Suppressor macrophage treated with lipopolysaccharide for 1 hour (primary cell): Measurements from ENCODE around the gene LRWD1.
"Not testable (repeated sequence)": the region's sequence is repeated elsewhere in the genome, so short reads cannot be mapped to it uniquely, and the experiment has no call there.

Experiments
- DNase-seq, 3 donors: peaks; one replicate each; pipeline ENCODE4 v3.0.0-alpha.2; 2020 to 2022

Gene LRWD1

DNA sequence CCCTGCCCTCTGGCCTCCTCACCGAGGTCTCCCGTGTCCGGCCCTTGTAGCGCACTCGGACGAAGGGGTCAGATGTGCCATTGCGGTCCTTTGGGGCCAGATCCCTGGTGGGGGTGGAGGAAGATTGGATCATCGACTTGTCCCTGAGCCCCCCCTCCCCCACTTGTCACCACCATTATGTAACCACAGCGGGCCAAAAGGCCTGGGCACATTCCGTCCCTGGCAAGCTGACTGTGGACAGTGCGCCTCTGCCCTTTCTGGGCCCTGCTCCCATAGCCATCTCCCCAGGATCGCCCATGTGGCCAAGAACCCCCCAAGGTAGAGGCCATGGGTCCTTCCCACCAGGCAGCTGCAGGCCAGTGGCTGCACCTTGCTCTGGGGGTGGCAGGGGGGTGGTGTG lies 38.4 kb downstream of the LRWD1 start:
- not testable (repeated sequence) for DNase-seq

- not testable (repeated sequence) for DNase-seq
Measured at GRCh38 chr7:102505298-102506185, 40.8 kb downstream of the LRWD1 start.

- DNase-seq = not testable (repeated sequence)
Measured at GRCh38 chr7:102507410-102508088, 42.8 kb downstream of the LRWD1 start.

- DNase-seq = not testable (repeated sequence)
Measured at GRCh38 chr7:102510575-102510974, 45.8 kb downstream of the LRWD1 start.

DNA sequence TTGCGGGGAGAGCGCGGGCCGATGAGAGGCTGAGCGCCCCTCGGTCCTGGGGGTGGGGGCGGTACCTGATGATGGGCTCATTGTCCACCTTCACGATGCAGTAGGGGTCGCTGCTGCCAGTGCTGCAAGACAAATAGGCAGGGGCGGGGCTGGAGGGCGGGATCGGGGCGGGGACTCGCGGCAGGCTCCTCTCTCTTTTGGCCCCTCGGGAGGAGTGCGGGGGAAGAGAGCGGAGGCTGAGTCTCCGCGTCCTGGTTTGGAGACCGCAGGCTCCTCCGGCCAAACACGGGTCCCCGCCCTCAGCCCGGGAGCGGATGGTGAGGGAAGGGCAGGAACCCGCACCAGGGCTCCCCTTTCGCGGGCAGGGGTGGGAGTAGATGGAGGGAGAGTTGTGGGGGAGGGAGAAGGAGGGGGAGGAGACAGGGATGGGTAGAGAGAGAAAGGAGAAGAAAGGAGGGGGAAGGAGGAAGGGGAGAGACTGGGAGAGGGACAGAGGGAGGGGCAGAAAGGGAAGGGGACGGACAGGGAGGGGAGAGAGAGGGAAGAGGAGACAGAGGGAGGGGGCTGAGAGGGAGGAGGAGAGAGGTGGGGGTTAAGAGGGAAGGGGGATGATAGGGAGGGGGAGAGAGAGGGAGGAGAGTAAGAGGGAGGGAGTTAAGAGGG lies 47.2 kb downstream of the LRWD1 start:
- not testable (repeated sequence) for DNase-seq

DNA sequence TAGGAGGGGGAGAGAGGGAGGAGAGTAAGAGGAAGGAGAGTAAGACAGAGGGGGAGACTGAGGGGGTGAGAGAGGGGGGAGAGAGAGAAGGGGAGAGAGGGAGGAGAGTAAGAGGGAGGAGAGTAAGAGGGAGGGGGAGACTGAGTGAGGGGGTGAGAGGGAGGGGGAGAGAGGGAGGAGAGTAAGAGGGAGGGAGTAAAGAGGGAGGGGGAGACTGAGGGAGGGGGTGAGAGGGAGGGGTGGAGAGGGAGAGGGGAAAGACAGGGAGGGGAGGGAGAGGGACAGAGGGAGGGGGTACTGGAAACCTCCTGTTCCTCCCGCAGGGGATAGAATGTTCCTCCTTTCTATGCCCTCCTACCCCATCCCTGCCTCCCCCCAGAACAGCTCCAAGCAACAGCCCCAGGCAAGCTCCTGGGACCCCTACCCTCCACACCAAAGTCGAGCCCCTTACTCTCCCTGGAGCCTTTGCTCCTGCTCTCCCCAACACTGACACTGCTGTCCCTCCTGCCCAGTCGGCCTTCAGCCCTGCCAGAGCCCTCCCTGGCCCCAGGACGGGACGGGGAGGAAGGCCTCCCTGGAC lies 47.9 kb downstream of the LRWD1 start:
- DNase-seq = peak in 2 of 3 donors; percentile 15 to 40

- DNase-seq = not testable (repeated sequence)
Measured at GRCh38 chr7:102514881-102515721, 50.3 kb downstream of the LRWD1 start.

DNA sequence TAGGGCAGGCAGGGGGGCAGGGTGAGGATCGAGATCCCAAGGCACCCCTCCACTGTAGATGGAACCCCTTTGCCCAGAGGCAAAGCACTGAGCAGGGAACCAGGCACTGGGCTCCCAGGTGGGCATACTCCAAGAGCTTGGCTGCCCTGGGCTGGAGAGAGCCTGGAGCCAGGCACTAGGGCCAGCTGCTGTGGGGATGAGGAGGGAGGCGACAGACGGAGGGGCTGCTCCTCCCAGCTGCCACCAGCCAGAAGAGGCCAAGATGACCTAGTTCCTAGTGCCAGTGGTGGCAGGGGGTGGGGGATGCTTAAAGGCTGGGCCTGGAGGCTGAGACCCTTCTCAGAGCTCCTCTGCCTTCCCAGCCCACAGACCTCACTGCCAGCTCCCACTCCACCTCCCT lies 51.1 kb downstream of the LRWD1 start:
- DNase-seq = not testable (repeated sequence)

GRCh38 chr7:102516951-102517350 lies 52.2 kb downstream of the LRWD1 start:
- not testable (repeated sequence) for DNase-seq

GRCh38 chr7:102517550-102518147 lies 52.9 kb downstream of the LRWD1 start, which contains the start of gene RASA4B:
RASA4B (minus strand) TSS chr7:102517777; CDS start chr7:102517710, 67 bp downstream.
- DNase-seq = peak in 2 of 3 donors; percentile 17 to 44

DNA sequence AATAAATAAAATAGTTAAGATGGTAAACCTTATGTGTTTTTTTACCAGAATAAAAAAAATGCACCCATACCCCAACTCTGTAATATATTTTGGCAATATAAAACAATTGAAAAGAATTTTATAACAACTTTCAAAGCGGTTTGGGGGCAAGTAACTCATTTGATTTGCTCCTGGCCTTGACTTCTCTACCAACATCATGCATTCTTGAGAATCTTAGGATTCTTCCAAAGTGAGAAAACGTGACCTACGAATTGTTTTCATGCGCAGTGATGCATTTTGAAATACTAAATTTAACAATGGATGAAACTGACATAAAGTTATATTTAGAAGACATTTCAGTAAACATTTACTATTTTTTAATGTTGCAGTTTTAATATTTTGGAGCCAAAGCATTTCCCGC lies 56.0 kb downstream of the LRWD1 start:
- not testable (repeated sequence) for DNase-seq
